T-cell (primary cell): ENCODE results near the gene ANKRD33B. TPM values are rescaled to one million over a fixed set of nuclear protein-coding genes. Genes with fewer than 3 reads are reported as not detected.

Experiments used
- ATAC-seq, 4 experiments: fragments of 200-7000 bp in 3 of 4; fragments of 150-1000 bp in 1 of 4; cut with Tn5 transposase; replicated peaks in 1 of 4; 1 replicate in 3 of 4; 2 replicates in 1 of 4; pipeline ENCODE4 v1.10.0; 2021; ENCODE audit warnings: moderate library complexity in 3 of 4, mild to moderate bottlenecking in 2 of 4, moderate number of reproducible peaks in 1 of 4
- CTCF ChIA-PET, 2 donors: fragments of 300-600 bp; sonication (Branson Sonifier 250); formaldehyde crosslinking; loops; one replicate each; lab custom pipeline; 2022; ENCODE audit warnings: antibody characterized with exemption in 2 of 2; lab: Charles Lee
- POLR2A ChIA-PET, 2 donors: fragments of 300-600 bp; sonication (Branson Sonifier 250); formaldehyde crosslinking; loops; one replicate each; lab custom pipeline; 2022; ENCODE audit warnings: antibody characterized with exemption in 2 of 2; lab: Charles Lee
- DNase-seq, 35 experiments: peaks; one replicate each; pipeline versions ENCODE4 v3.0.0 to v3.0.0-alpha.2; 2013 to 2023
- H3K27ac ChIP-seq: one replicate; pipeline ENCODE4 v1.5.1; 2013; ENCODE audit warnings: low read length
- H3K27me3 ChIP-seq, 2 experiments: replicated peaks in 1 of 2; 1 replicate in 1 of 2; 2 replicates in 1 of 2; pipeline versions ENCODE4 v1.6.1 to v1.7.0; 2013; ENCODE audit warnings: low read length in 1 of 2, mixed read lengths in 1 of 2; ENCODE audit not compliant: control insufficient read depth in 2 of 2, insufficient read depth in 2 of 2; ENCODE audit errors: extremely low read depth in 1 of 2
- H3K36me3 ChIP-seq, 2 donors: 1 replicate in 1 of 2; 2 replicates in 1 of 2; pipeline versions ENCODE4 v1.6.1 to v1.7.0; 2013; ENCODE audit warnings: low read length in 1 of 2; ENCODE audit not compliant: control insufficient read depth in 2 of 2, insufficient read depth in 1 of 2; ENCODE audit errors: extremely low read depth in 1 of 2
- H3K4me1 ChIP-seq, 2 experiments: 1 replicate in 1 of 2; 2 replicates in 1 of 2; pipeline versions ENCODE4 v1.6.1 to v1.7.0; 2013; ENCODE audit warnings: low read length in 2 of 2, mixed read lengths in 1 of 2; ENCODE audit not compliant: insufficient read depth in 2 of 2, control insufficient read depth in 1 of 2; ENCODE audit errors: extremely low read depth in 1 of 2
- H3K4me3 ChIP-seq, 2 donors: 1 replicate in 1 of 2; 2 replicates in 1 of 2; pipeline versions ENCODE4 v1.5.1 to v1.7.0; 2013; ENCODE audit warnings: mild to moderate bottlenecking in 2 of 2, low read length in 1 of 2, moderate library complexity in 1 of 2; ENCODE audit not compliant: control insufficient read depth in 1 of 2; ENCODE audit errors: extremely low read depth in 1 of 2
- H3K9me3 ChIP-seq: 2 replicates; pipeline ENCODE4 v1.7.0; 2013
- H3K27ac Mint-ChIP-seq, 2 donors: one replicate each; pipeline ENCODE4 v1.8.0; 2020 to 2021; ENCODE audit warnings: mild to moderate bottlenecking in 2 of 2, mixed read lengths in 2 of 2
- H3K27me3 Mint-ChIP-seq, 2 donors: one replicate each; pipeline ENCODE4 v1.8.0; 2021 to 2022; ENCODE audit warnings: mixed read lengths in 2 of 2
- H3K36me3 Mint-ChIP-seq: one replicate; pipeline ENCODE4 v1.8.0; 2021; ENCODE audit warnings: mixed read lengths
- H3K4me1 Mint-ChIP-seq, 3 donors: one replicate each; pipeline ENCODE4 v1.8.0; 2020 to 2022; ENCODE audit warnings: mixed read lengths in 3 of 3, mild to moderate bottlenecking in 1 of 3
- H3K4me3 Mint-ChIP-seq, 3 donors: one replicate each; pipeline ENCODE4 v1.8.0; 2020 to 2022; ENCODE audit warnings: mild to moderate bottlenecking in 3 of 3, mixed read lengths in 3 of 3, moderate library complexity in 3 of 3
- H3K9me3 Mint-ChIP-seq, 3 donors: one replicate each; pipeline ENCODE4 v1.8.0; 2020 to 2022; ENCODE audit warnings: mixed read lengths in 3 of 3
- WGBS: methylation state at CpG from one replicate; pipeline ENCODE4 v1.1.5; 2013; ENCODE audit warnings: missing lambda C conversion rate; ENCODE audit not compliant: insufficient coverage; 5-methylcytosine and 5-hydroxymethylcytosine counted together
- total RNA-seq, 35 experiments: library from RNA in 6 of 35; stranded (reverse) in 6 of 35; fragments of 120-200 nt in 1 of 35; gene quantifications; one replicate each; pipeline versions ENCODE4 v1.2.1 to v1.2.4 and lab custom pipeline; 2013 to 2026

The ANKRD33B gene
- total RNA-seq, 5 donors from 2014 or later (not counting 1 experiment from before 2014, with no cell fraction given), result 1.0 to 4.1 (median 2.4) TPM

- Mint-ChIP-seq H3K36me3 (peaks cover 17% of the 10 kb centered on the region), H3K9me3 (no peaks in the 10 kb centered on the region), H3K4me3 (no peak overlapping the region), H3K4me1 (peaks cover 39 to 60% (median 54%) of the 10 kb centered on the region in 3 donors), H3K27me3 (no peaks in the 10 kb centered on the region), H3K27ac (no peak overlapping the region)
- Histone ChIP-seq H3K27ac (no peak overlapping the region), H3K9me3 (no peaks in the 10 kb centered on the region), H3K4me3 (no peak overlapping the region), H3K4me1 (peaks cover 2 to 25% of the 10 kb centered on the region in 2 experiments), H3K27me3 (no peaks in the 10 kb centered on the region), H3K36me3 (peaks cover 0 to 2% of the 10 kb centered on the region in 2 donors)
- 56% methylated on average over 5 of the region's 8 CpGs for WGBS
- POLR2A ChIA-PET, result no interaction called here
- DNase-seq (no peak), ATAC-seq (peak in 1 of 4 experiments; percentile 16)
- CTCF ChIA-PET, result no interaction called here
These were observed 136.1 kb downstream of the ANKRD33B start for GRCh38 chr5:10699987-10700386.

GRCh38 chr5:10700516-10700915 is 136.6 kb downstream of the ANKRD33B start:
- ChIA-PET POLR2A (no interaction called here), CTCF (no interaction called here)
- Mint-ChIP-seq H3K4me3 (no peak overlapping the region), H3K36me3 (peaks cover 17% of the 10 kb centered on the region), H3K27ac (no peak overlapping the region), H3K9me3 (no peaks in the 10 kb centered on the region), H3K27me3 (no peaks in the 10 kb centered on the region), H3K4me1 (peaks cover 41 to 65% (median 56%) of the 10 kb centered on the region in 3 donors)
- ATAC-seq, result no peak
- no peak overlapping the region for H3K27ac ChIP-seq
- DNase-seq, result no peak
- H3K4me1 ChIP-seq, result peaks cover 2 to 30% of the 10 kb centered on the region in 2 experiments
- WGBS, result 96% methylated on average over 6 of the region's 7 CpGs
- no peaks in the 10 kb centered on the region for H3K9me3 ChIP-seq
- no peaks in the 10 kb centered on the region for H3K27me3 ChIP-seq
- no peak overlapping the region for H3K4me3 ChIP-seq
- H3K36me3 ChIP-seq, result peaks cover 0 to 2% of the 10 kb centered on the region in 2 donors

- no peak overlapping the region for H3K27ac Mint-ChIP-seq
- no peak overlapping the region for H3K4me3 ChIP-seq
- ATAC-seq (no peak), DNase-seq (peak in 15 of 35 experiments; percentile 3 to 56 (median 19))
- H3K4me3 Mint-ChIP-seq, result no peak overlapping the region
- H3K9me3 ChIP-seq, result no peaks in the 10 kb centered on the region
- WGBS, result 76% methylated on average over 3 of the region's 6 CpGs
- H3K36me3 Mint-ChIP-seq, result peaks cover 15% of the 10 kb centered on the region
- ChIA-PET POLR2A (no interaction called here), CTCF (no interaction called here)
- H3K27me3 ChIP-seq, result no peaks in the 10 kb centered on the region
- peaks cover 0 to 23% of the 10 kb centered on the region in 2 experiments for H3K4me1 ChIP-seq
- no peak overlapping the region for H3K27ac ChIP-seq
- H3K36me3 ChIP-seq, result peaks cover 0 to 2% of the 10 kb centered on the region in 2 donors
- H3K27me3 Mint-ChIP-seq, result no peaks in the 10 kb centered on the region
- no peaks in the 10 kb centered on the region for H3K9me3 Mint-ChIP-seq
- H3K4me1 Mint-ChIP-seq, result peaks cover 43 to 67% (median 57%) of the 10 kb centered on the region in 3 donors
These were observed 137.7 kb downstream of the ANKRD33B start for GRCh38 chr5:10701567-10702039.

- no peak overlapping the region for H3K27ac ChIP-seq
- ChIA-PET CTCF (interaction anchor here in 1 of 2 donors (0.7 to 1.0 kb wide), 2 partner anchors 250 to 251 kb away, joined by 3 read pairs; no protein-coding TSS in a partner anchor), POLR2A (no interaction called here)
- peak overlapping the region in 1 of 2 donors; percentile 57 for H3K27ac Mint-ChIP-seq
- H3K4me3 Mint-ChIP-seq, result no peak overlapping the region
- peaks cover 41 to 67% (median 55%) of the 10 kb centered on the region in 3 donors for H3K4me1 Mint-ChIP-seq
- no peaks in the 10 kb centered on the region for H3K9me3 ChIP-seq
- peaks cover 15% of the 10 kb centered on the region for H3K36me3 Mint-ChIP-seq
- peaks cover 0 to 18% of the 10 kb centered on the region in 2 experiments for H3K4me1 ChIP-seq
- no peaks in the 10 kb centered on the region for H3K9me3 Mint-ChIP-seq
- 96% methylated on average over 8 of the region's 9 CpGs for WGBS
- H3K27me3 Mint-ChIP-seq, result no peaks in the 10 kb centered on the region
- no peak for ATAC-seq
- DNase-seq, result no peak
- no peak overlapping the region for H3K4me3 ChIP-seq
- peaks cover 0 to 2% of the 10 kb centered on the region in 2 donors for H3K36me3 ChIP-seq
- H3K27me3 ChIP-seq, result no peaks in the 10 kb centered on the region
These were observed 138.3 kb downstream of the ANKRD33B start for GRCh38 chr5:10702040-10702629.

- no peak for ATAC-seq
- peaks cover 0 to 2% of the 10 kb centered on the region in 2 donors for H3K36me3 ChIP-seq
- no peaks in the 10 kb centered on the region for H3K27me3 ChIP-seq
- no peaks in the 10 kb centered on the region for H3K27me3 Mint-ChIP-seq
- no peak overlapping the region for H3K27ac ChIP-seq
- ChIA-PET POLR2A (no interaction called here), CTCF (interaction anchor here in 1 of 2 donors (1.0 kb wide), 1 partner anchor 251 kb away, joined by 3 read pairs; no protein-coding TSS in a partner anchor)
- H3K36me3 Mint-ChIP-seq, result peaks cover 15% of the 10 kb centered on the region
- peaks cover 0 to 17% of the 10 kb centered on the region in 2 experiments for H3K4me1 ChIP-seq
- no peak overlapping the region for H3K27ac Mint-ChIP-seq
- H3K4me3 Mint-ChIP-seq, result no peak overlapping the region
- no peak for DNase-seq
- H3K9me3 Mint-ChIP-seq, result no peaks in the 10 kb centered on the region
- WGBS, result 70% methylated on average over 2 of the region's 7 CpGs
- H3K4me1 Mint-ChIP-seq, result peaks cover 40 to 63% (median 54%) of the 10 kb centered on the region in 3 donors
- H3K9me3 ChIP-seq, result no peaks in the 10 kb centered on the region
- H3K4me3 ChIP-seq, result no peak overlapping the region
These were observed 139.1 kb downstream of the ANKRD33B start for GRCh38 chr5:10702911-10703491.

GRCh38 chr5:10703676-10704075 is 139.8 kb downstream of the ANKRD33B start:
- ATAC-seq (no peak), DNase-seq (no peak)
- H3K36me3 ChIP-seq, result peaks cover 0 to 2% of the 10 kb centered on the region in 2 donors
- peaks cover 12% of the 10 kb centered on the region for H3K36me3 Mint-ChIP-seq
- ChIA-PET POLR2A (no interaction called here), CTCF (no interaction called here)
- no peak overlapping the region for H3K27ac Mint-ChIP-seq
- H3K4me1 Mint-ChIP-seq, result peaks cover 43 to 57% (median 52%) of the 10 kb centered on the region in 3 donors
- H3K27ac ChIP-seq, result no peak overlapping the region
- H3K4me1 ChIP-seq, result peaks cover 0 to 17% of the 10 kb centered on the region in 2 experiments
- H3K4me3 ChIP-seq, result no peak overlapping the region
- H3K9me3 ChIP-seq, result no peaks in the 10 kb centered on the region
- H3K27me3 Mint-ChIP-seq, result no peaks in the 10 kb centered on the region
- no peaks in the 10 kb centered on the region for H3K27me3 ChIP-seq
- WGBS, result 98% methylated on average over 4 of the region's 5 CpGs
- no peak overlapping the region for H3K4me3 Mint-ChIP-seq
- H3K9me3 Mint-ChIP-seq, result no peaks in the 10 kb centered on the region
